Measurements from ENCODE around the gene EXOC2. TPM values are rescaled to one million over a fixed set of nuclear protein-coding genes. Genes with fewer than 3 reads are reported as not detected.

EXOC2 gene
- total and polyA plus RNA-seq, 4 donors, result 28.8 to 47.2 (median 31.9) TPM

GRCh38 chr6:474453-475185, 218.3 kb downstream of the EXOC2 start:
- Histone ChIP-seq H3K4me3 (ENCODE audit: low read depth, low read length) (no peak overlapping the region), H3K9me3 (ENCODE audit: control insufficient read depth, insufficient read depth, low read length) (no peaks in the 10 kb centered on the region), H3K36me3 (ENCODE audit: control insufficient read depth, insufficient read depth, low read length) (no peaks in the 10 kb centered on the region), H3K4me1 (ENCODE audit: control insufficient read depth, insufficient read depth, low read length) (peaks cover 8% of the 10 kb centered on the region), H3K27me3 (ENCODE audit: control insufficient read depth, insufficient read depth, low read length) (no peaks in the 10 kb centered on the region), H3K27ac (ENCODE audit: low read depth, low read length) (no peak overlapping the region)
- DNase-seq (ENCODE audit: low read depth in 4 of 6, low spot score in 6 of 6), result peak in 2 of 6 donors; percentile 23 to 44
- WGBS (ENCODE audit: insufficient coverage), result 23% methylated on average over 3 of the region's 19 CpGs

GRCh38 chr6:473768-474452, 219.0 kb downstream of the EXOC2 start:
- Histone ChIP-seq H3K9me3 (ENCODE audit: control insufficient read depth, insufficient read depth, low read length) (no peaks in the 10 kb centered on the region), H3K4me1 (ENCODE audit: control insufficient read depth, insufficient read depth, low read length) (peaks cover 8% of the 10 kb centered on the region), H3K27me3 (ENCODE audit: control insufficient read depth, insufficient read depth, low read length) (no peaks in the 10 kb centered on the region), H3K4me3 (ENCODE audit: low read depth, low read length) (no peak overlapping the region), H3K36me3 (ENCODE audit: control insufficient read depth, insufficient read depth, low read length) (no peaks in the 10 kb centered on the region), H3K27ac (ENCODE audit: low read depth, low read length) (no peak overlapping the region)
- 84% methylated on average over 27 of the region's 27 CpGs for WGBS (ENCODE audit: insufficient coverage)
- no peak for DNase-seq (ENCODE audit: low read depth in 4 of 6, low spot score in 6 of 6)

- 100% methylated on average over 2 of the region's 3 CpGs for WGBS (ENCODE audit: insufficient coverage)
- H3K4me3 ChIP-seq (ENCODE audit: low read depth, low read length), result no peak overlapping the region
- H3K36me3 ChIP-seq (ENCODE audit: control insufficient read depth, insufficient read depth, low read length), result no peaks in the 10 kb centered on the region
- no peaks in the 10 kb centered on the region for H3K27me3 ChIP-seq (ENCODE audit: control insufficient read depth, insufficient read depth, low read length)
- H3K9me3 ChIP-seq (ENCODE audit: control insufficient read depth, insufficient read depth, low read length), result no peaks in the 10 kb centered on the region
- DNase-seq (ENCODE audit: low read depth in 4 of 6, low spot score in 6 of 6), result no peak
- H3K27ac ChIP-seq (ENCODE audit: low read depth, low read length), result no peak overlapping the region
- peaks cover 8% of the 10 kb centered on the region for H3K4me1 ChIP-seq (ENCODE audit: control insufficient read depth, insufficient read depth, low read length)
Measured at GRCh38 chr6:473356-473755, 219.6 kb downstream of the EXOC2 start.

GRCh38 chr6:470901-471448, 222.0 kb downstream of the EXOC2 start:
- H3K27ac ChIP-seq (ENCODE audit: low read depth, low read length), result no peak overlapping the region
- DNase-seq (ENCODE audit: low read depth in 4 of 6, low spot score in 6 of 6), result no peak
- no peaks in the 10 kb centered on the region for H3K9me3 ChIP-seq (ENCODE audit: control insufficient read depth, insufficient read depth, low read length)
- no peaks in the 10 kb centered on the region for H3K27me3 ChIP-seq (ENCODE audit: control insufficient read depth, insufficient read depth, low read length)
- H3K4me3 ChIP-seq (ENCODE audit: low read depth, low read length), result no peak overlapping the region
- peaks cover 8% of the 10 kb centered on the region for H3K4me1 ChIP-seq (ENCODE audit: control insufficient read depth, insufficient read depth, low read length)
- H3K36me3 ChIP-seq (ENCODE audit: control insufficient read depth, insufficient read depth, low read length), result no peaks in the 10 kb centered on the region
- WGBS (ENCODE audit: insufficient coverage), result 65% methylated on average over 12 of the region's 16 CpGs

GRCh38 chr6:470051-470900, 222.7 kb downstream of the EXOC2 start:
- no peaks in the 10 kb centered on the region for H3K9me3 ChIP-seq (ENCODE audit: control insufficient read depth, insufficient read depth, low read length)
- 80% methylated on average over 21 of the region's 25 CpGs for WGBS (ENCODE audit: insufficient coverage)
- no peaks in the 10 kb centered on the region for H3K27me3 ChIP-seq (ENCODE audit: control insufficient read depth, insufficient read depth, low read length)
- no peak overlapping the region for H3K27ac ChIP-seq (ENCODE audit: low read depth, low read length)
- H3K4me1 ChIP-seq (ENCODE audit: control insufficient read depth, insufficient read depth, low read length), result peaks cover 8% of the 10 kb centered on the region
- H3K4me3 ChIP-seq (ENCODE audit: low read depth, low read length), result no peak overlapping the region
- no peaks in the 10 kb centered on the region for H3K36me3 ChIP-seq (ENCODE audit: control insufficient read depth, insufficient read depth, low read length)
- DNase-seq (ENCODE audit: low read depth in 4 of 6, low spot score in 6 of 6), result no peak

GRCh38 chr6:467671-468082, 225.3 kb downstream of the EXOC2 start:
- Histone ChIP-seq H3K4me1 (ENCODE audit: control insufficient read depth, insufficient read depth, low read length) (no peaks in the 10 kb centered on the region), H3K27me3 (ENCODE audit: control insufficient read depth, insufficient read depth, low read length) (no peaks in the 10 kb centered on the region), H3K27ac (ENCODE audit: low read depth, low read length) (no peak overlapping the region), H3K36me3 (ENCODE audit: control insufficient read depth, insufficient read depth, low read length) (no peaks in the 10 kb centered on the region), H3K9me3 (ENCODE audit: control insufficient read depth, insufficient read depth, low read length) (no peaks in the 10 kb centered on the region), H3K4me3 (ENCODE audit: low read depth, low read length) (no peak overlapping the region)
- WGBS (ENCODE audit: insufficient coverage), result 92% methylated on average over 7 of the region's 15 CpGs
- DNase-seq (ENCODE audit: low read depth in 4 of 6, low spot score in 6 of 6), result no peak

- no peaks in the 10 kb centered on the region for H3K36me3 ChIP-seq (ENCODE audit: control insufficient read depth, insufficient read depth, low read length)
- no peaks in the 10 kb centered on the region for H3K9me3 ChIP-seq (ENCODE audit: control insufficient read depth, insufficient read depth, low read length)
- no peak for DNase-seq (ENCODE audit: low read depth in 4 of 6, low spot score in 6 of 6)
- no peak overlapping the region for H3K27ac ChIP-seq (ENCODE audit: low read depth, low read length)
- no peaks in the 10 kb centered on the region for H3K27me3 ChIP-seq (ENCODE audit: control insufficient read depth, insufficient read depth, low read length)
- no peak overlapping the region for H3K4me3 ChIP-seq (ENCODE audit: low read depth, low read length)
- WGBS (ENCODE audit: insufficient coverage), result 94% methylated on average over 8 of the region's 11 CpGs
- no peaks in the 10 kb centered on the region for H3K4me1 ChIP-seq (ENCODE audit: control insufficient read depth, insufficient read depth, low read length)
Measured at GRCh38 chr6:467111-467510, 225.8 kb downstream of the EXOC2 start.

GRCh38 chr6:466564-466963, 226.4 kb downstream of the EXOC2 start:
- H3K4me1 ChIP-seq (ENCODE audit: control insufficient read depth, insufficient read depth, low read length), result no peaks in the 10 kb centered on the region
- no peak overlapping the region for H3K4me3 ChIP-seq (ENCODE audit: low read depth, low read length)
- 92% methylated on average over 18 of the region's 18 CpGs for WGBS (ENCODE audit: insufficient coverage)
- DNase-seq (ENCODE audit: low read depth in 4 of 6, low spot score in 6 of 6), result no peak
- no peaks in the 10 kb centered on the region for H3K36me3 ChIP-seq (ENCODE audit: control insufficient read depth, insufficient read depth, low read length)
- H3K27me3 ChIP-seq (ENCODE audit: control insufficient read depth, insufficient read depth, low read length), result no peaks in the 10 kb centered on the region
- H3K27ac ChIP-seq (ENCODE audit: low read depth, low read length), result no peak overlapping the region
- H3K9me3 ChIP-seq (ENCODE audit: control insufficient read depth, insufficient read depth, low read length), result no peaks in the 10 kb centered on the region

GRCh38 chr6:465531-466348, 227.2 kb downstream of the EXOC2 start:
- H3K27ac ChIP-seq (ENCODE audit: low read depth, low read length), result no peak overlapping the region
- H3K27me3 ChIP-seq (ENCODE audit: control insufficient read depth, insufficient read depth, low read length), result no peaks in the 10 kb centered on the region
- no peak for DNase-seq (ENCODE audit: low read depth in 4 of 6, low spot score in 6 of 6)
- no peaks in the 10 kb centered on the region for H3K9me3 ChIP-seq (ENCODE audit: control insufficient read depth, insufficient read depth, low read length)
- no peaks in the 10 kb centered on the region for H3K4me1 ChIP-seq (ENCODE audit: control insufficient read depth, insufficient read depth, low read length)
- H3K4me3 ChIP-seq (ENCODE audit: low read depth, low read length), result no peak overlapping the region
- H3K36me3 ChIP-seq (ENCODE audit: control insufficient read depth, insufficient read depth, low read length), result no peaks in the 10 kb centered on the region
- WGBS (ENCODE audit: insufficient coverage), result 84% methylated on average over 18 of the region's 20 CpGs

Measured in spinal cord (tissue), 10 donors.